ENCODE measurements around the gene SLIT3.

SLIT3 gene

DNA sequence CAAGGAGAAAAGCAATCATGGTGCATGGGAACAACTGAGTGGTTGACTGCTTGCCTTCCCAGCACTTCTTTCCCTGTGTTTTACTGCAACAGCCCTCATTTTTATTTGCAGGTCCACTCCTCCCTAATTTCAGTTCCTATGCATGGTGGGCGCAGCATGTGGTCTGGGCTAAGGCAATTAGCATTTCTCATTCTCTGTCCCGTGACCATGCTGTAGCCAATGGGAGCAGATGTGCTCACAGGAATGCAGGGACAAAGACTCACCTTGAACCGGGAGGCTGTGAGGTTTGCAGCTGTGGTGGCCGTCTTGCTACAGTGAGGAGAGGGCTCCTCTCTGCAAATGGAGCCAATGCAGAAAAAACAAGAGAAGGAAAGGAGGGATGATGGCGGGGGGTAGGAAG is 315.5 kb downstream of the SLIT3 start:
- Histone ChIP-seq H3K27me3 (ENCODE audit: low read depth, low read length) (no peaks in the 10 kb centered on the region), H3K27ac (ENCODE audit: low read length) (no peak overlapping the region), H3K4me1 (ENCODE audit: control insufficient read depth in 1 of 2, insufficient read depth in 2 of 2, low read length in 2 of 2) (peaks cover 0 to 5% of the 10 kb centered on the region in 2 donors), H3K4me3 (ENCODE audit: low read depth in 1 of 2, low read length in 2 of 2) (no peak overlapping the region), H3K36me3 (ENCODE audit: control insufficient read depth in 1 of 2, insufficient read depth in 2 of 2, low read length in 2 of 2) (no peaks in the 10 kb centered on the region), H3K9me3 (ENCODE audit: control insufficient read depth in 1 of 2, low read length in 2 of 2) (no peaks in the 10 kb centered on the region)

GRCh38 chr5:168984135-168984675 is 316.7 kb downstream of the SLIT3 start:
- Histone ChIP-seq H3K4me1 (ENCODE audit: control insufficient read depth in 1 of 2, insufficient read depth in 2 of 2, low read length in 2 of 2) (peaks cover 0 to 5% of the 10 kb centered on the region in 2 donors), H3K36me3 (ENCODE audit: control insufficient read depth in 1 of 2, insufficient read depth in 2 of 2, low read length in 2 of 2) (no peaks in the 10 kb centered on the region), H3K4me3 (ENCODE audit: low read depth in 1 of 2, low read length in 2 of 2) (no peak overlapping the region), H3K9me3 (ENCODE audit: control insufficient read depth in 1 of 2, low read length in 2 of 2) (no peaks in the 10 kb centered on the region), H3K27me3 (ENCODE audit: low read depth, low read length) (no peaks in the 10 kb centered on the region), H3K27ac (ENCODE audit: low read length) (no peak overlapping the region)

GRCh38 chr5:168979135-168979534 is 321.8 kb downstream of the SLIT3 start:
- H3K9me3 ChIP-seq (ENCODE audit: control insufficient read depth in 1 of 2, low read length in 2 of 2): no peaks in the 10 kb centered on the region
- H3K36me3 ChIP-seq (ENCODE audit: control insufficient read depth in 1 of 2, insufficient read depth in 2 of 2, low read length in 2 of 2): no peaks in the 10 kb centered on the region
- H3K27ac ChIP-seq (ENCODE audit: low read length): no peak overlapping the region
- H3K4me1 ChIP-seq (ENCODE audit: control insufficient read depth in 1 of 2, insufficient read depth in 2 of 2, low read length in 2 of 2): peaks cover 0 to 6% of the 10 kb centered on the region in 2 donors
- H3K4me3 ChIP-seq (ENCODE audit: low read depth in 1 of 2, low read length in 2 of 2): no peak overlapping the region
- no peaks in the 10 kb centered on the region for H3K27me3 ChIP-seq (ENCODE audit: low read depth, low read length)

DNA sequence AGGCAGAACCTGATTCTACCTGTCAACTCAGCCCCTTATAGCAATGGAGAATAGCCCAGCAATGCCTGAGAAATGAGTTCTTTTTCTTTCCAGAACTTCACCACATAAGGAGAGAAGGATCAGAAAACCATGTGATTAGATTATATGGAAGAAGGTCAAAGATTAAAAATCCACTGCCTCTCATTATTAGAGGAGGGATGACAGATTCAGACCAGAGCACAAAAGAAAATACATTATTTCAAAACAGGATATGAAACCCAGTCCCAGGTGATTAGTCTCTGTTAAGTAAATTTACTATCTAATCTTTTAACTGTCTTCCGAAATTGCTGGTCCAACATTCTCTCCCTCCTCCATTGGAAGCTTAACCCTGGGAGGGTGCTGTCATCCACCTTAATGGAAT is 322.4 kb downstream of the SLIT3 start:
- no peaks in the 10 kb centered on the region for H3K27me3 ChIP-seq (ENCODE audit: low read depth, low read length)
- H3K9me3 ChIP-seq (ENCODE audit: control insufficient read depth in 1 of 2, low read length in 2 of 2): no peaks in the 10 kb centered on the region
- H3K4me3 ChIP-seq (ENCODE audit: low read depth in 1 of 2, low read length in 2 of 2): no peak overlapping the region
- H3K27ac ChIP-seq (ENCODE audit: low read length): no peak overlapping the region
- no peaks in the 10 kb centered on the region for H3K36me3 ChIP-seq (ENCODE audit: control insufficient read depth in 1 of 2, insufficient read depth in 2 of 2, low read length in 2 of 2)
- peaks cover 0 to 6% of the 10 kb centered on the region in 2 donors for H3K4me1 ChIP-seq (ENCODE audit: control insufficient read depth in 1 of 2, insufficient read depth in 2 of 2, low read length in 2 of 2)

GRCh38 chr5:168978015-168978414 is 322.9 kb downstream of the SLIT3 start:
- H3K4me3 ChIP-seq (ENCODE audit: low read depth in 1 of 2, low read length in 2 of 2): no peak overlapping the region
- H3K9me3 ChIP-seq (ENCODE audit: control insufficient read depth in 1 of 2, low read length in 2 of 2): no peaks in the 10 kb centered on the region
- peaks cover 0 to 6% of the 10 kb centered on the region in 2 donors for H3K4me1 ChIP-seq (ENCODE audit: control insufficient read depth in 1 of 2, insufficient read depth in 2 of 2, low read length in 2 of 2)
- H3K36me3 ChIP-seq (ENCODE audit: control insufficient read depth in 1 of 2, insufficient read depth in 2 of 2, low read length in 2 of 2): no peaks in the 10 kb centered on the region
- H3K27ac ChIP-seq (ENCODE audit: low read length): no peak overlapping the region
- no peaks in the 10 kb centered on the region for H3K27me3 ChIP-seq (ENCODE audit: low read depth, low read length)

- H3K36me3 ChIP-seq (ENCODE audit: control insufficient read depth in 1 of 2, insufficient read depth in 2 of 2, low read length in 2 of 2): no peaks in the 10 kb centered on the region
- no peak overlapping the region for H3K27ac ChIP-seq (ENCODE audit: low read length)
- H3K4me1 ChIP-seq (ENCODE audit: control insufficient read depth in 1 of 2, insufficient read depth in 2 of 2, low read length in 2 of 2): peaks cover 0 to 6% of the 10 kb centered on the region in 2 donors
- no peaks in the 10 kb centered on the region for H3K27me3 ChIP-seq (ENCODE audit: low read depth, low read length)
- H3K9me3 ChIP-seq (ENCODE audit: control insufficient read depth in 1 of 2, low read length in 2 of 2): no peaks in the 10 kb centered on the region
- H3K4me3 ChIP-seq (ENCODE audit: low read depth in 1 of 2, low read length in 2 of 2): no peak overlapping the region
Measured at GRCh38 chr5:168976311-168976970, 324.5 kb downstream of the SLIT3 start.

GRCh38 chr5:168975331-168975730 is 325.6 kb downstream of the SLIT3 start:
- Histone ChIP-seq H3K9me3 (ENCODE audit: control insufficient read depth in 1 of 2, low read length in 2 of 2) (no peaks in the 10 kb centered on the region), H3K36me3 (ENCODE audit: control insufficient read depth in 1 of 2, insufficient read depth in 2 of 2, low read length in 2 of 2) (no peaks in the 10 kb centered on the region), H3K4me1 (ENCODE audit: control insufficient read depth in 1 of 2, insufficient read depth in 2 of 2, low read length in 2 of 2) (peaks cover 0 to 6% of the 10 kb centered on the region in 2 donors), H3K27me3 (ENCODE audit: low read depth, low read length) (no peaks in the 10 kb centered on the region), H3K4me3 (ENCODE audit: low read depth in 1 of 2, low read length in 2 of 2) (no peak overlapping the region), H3K27ac (ENCODE audit: low read length) (no peak overlapping the region)

DNA sequence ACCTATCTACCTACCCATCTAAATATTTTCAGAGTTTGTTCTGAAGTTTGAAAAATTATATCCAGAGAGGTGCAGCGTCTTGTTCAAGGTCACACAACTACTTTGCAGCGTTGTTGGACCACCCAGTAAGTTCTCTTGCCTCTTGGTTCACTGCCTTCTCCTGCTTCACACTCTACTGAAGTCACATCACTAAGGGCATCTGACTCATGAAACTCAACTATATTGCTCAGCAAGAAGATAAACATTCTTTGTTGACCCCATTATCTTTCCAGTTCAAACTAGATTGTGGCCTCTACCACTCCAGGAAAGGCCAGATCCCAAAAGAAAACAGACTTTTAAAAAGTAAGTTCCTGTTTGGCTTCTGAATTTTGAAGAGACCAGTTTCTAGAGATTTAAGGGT is 326.9 kb downstream of the SLIT3 start:
- no peak overlapping the region for H3K4me3 ChIP-seq (ENCODE audit: low read depth in 1 of 2, low read length in 2 of 2)
- H3K4me1 ChIP-seq (ENCODE audit: control insufficient read depth in 1 of 2, insufficient read depth in 2 of 2, low read length in 2 of 2): peaks cover 0 to 6% of the 10 kb centered on the region in 2 donors
- H3K36me3 ChIP-seq (ENCODE audit: control insufficient read depth in 1 of 2, insufficient read depth in 2 of 2, low read length in 2 of 2): no peaks in the 10 kb centered on the region
- H3K27ac ChIP-seq (ENCODE audit: low read length): no peak overlapping the region
- H3K27me3 ChIP-seq (ENCODE audit: low read depth, low read length): no peaks in the 10 kb centered on the region
- no peaks in the 10 kb centered on the region for H3K9me3 ChIP-seq (ENCODE audit: control insufficient read depth in 1 of 2, low read length in 2 of 2)

DNA sequence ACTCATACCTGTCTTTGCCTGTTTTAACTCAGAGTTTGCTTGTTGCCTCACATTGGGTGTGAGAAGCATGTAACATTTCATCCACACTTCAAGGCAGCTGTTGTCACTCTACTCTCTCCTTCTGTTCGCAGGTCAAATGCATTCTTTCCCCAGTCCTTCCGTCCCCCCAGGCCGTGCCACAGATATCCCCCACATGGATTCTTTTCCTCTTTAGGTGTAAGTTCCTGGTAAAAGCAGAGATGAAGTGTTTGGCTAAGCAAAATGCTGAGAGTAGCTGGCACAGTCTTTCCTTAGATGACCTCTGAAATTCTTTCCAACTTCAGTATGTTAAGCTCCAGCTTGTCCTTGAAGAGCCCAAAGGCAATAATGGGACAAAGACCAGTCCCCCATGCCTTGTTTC is 328.2 kb downstream of the SLIT3 start:
- Histone ChIP-seq H3K27me3 (ENCODE audit: low read depth, low read length) (no peaks in the 10 kb centered on the region), H3K4me3 (ENCODE audit: low read depth in 1 of 2, low read length in 2 of 2) (no peak overlapping the region), H3K4me1 (ENCODE audit: control insufficient read depth in 1 of 2, insufficient read depth in 2 of 2, low read length in 2 of 2) (peaks cover 0 to 6% of the 10 kb centered on the region in 2 donors), H3K9me3 (ENCODE audit: control insufficient read depth in 1 of 2, low read length in 2 of 2) (no peaks in the 10 kb centered on the region), H3K27ac (ENCODE audit: low read length) (no peak overlapping the region), H3K36me3 (ENCODE audit: control insufficient read depth in 1 of 2, insufficient read depth in 2 of 2, low read length in 2 of 2) (no peaks in the 10 kb centered on the region)

DNA sequence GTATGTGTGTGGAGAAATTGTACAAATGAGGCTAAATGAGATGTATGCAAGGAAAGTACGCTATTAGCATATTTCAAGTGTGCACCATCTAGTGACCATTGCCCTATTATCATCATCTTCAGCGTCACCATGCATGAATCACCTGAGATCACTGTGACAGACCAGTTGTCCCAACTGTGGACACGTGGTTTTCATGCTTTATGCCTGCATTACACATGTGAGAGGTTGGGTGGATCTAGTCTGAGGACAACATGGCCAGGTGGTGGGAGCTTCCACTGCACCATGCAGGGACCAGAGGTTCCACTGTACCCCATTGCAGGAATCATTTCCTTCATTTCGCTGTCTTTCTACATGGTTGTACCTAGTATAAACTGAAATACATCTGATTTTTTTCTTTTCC is 329.8 kb downstream of the SLIT3 start:
- Histone ChIP-seq H3K4me1 (ENCODE audit: control insufficient read depth in 1 of 2, insufficient read depth in 2 of 2, low read length in 2 of 2) (peaks cover 0 to under 1% of the 10 kb centered on the region in 2 donors), H3K36me3 (ENCODE audit: control insufficient read depth in 1 of 2, insufficient read depth in 2 of 2, low read length in 2 of 2) (no peaks in the 10 kb centered on the region), H3K4me3 (ENCODE audit: low read depth in 1 of 2, low read length in 2 of 2) (no peak overlapping the region), H3K9me3 (ENCODE audit: control insufficient read depth in 1 of 2, low read length in 2 of 2) (no peaks in the 10 kb centered on the region), H3K27me3 (ENCODE audit: low read depth, low read length) (no peaks in the 10 kb centered on the region), H3K27ac (ENCODE audit: low read length) (no peak overlapping the region)

DNA sequence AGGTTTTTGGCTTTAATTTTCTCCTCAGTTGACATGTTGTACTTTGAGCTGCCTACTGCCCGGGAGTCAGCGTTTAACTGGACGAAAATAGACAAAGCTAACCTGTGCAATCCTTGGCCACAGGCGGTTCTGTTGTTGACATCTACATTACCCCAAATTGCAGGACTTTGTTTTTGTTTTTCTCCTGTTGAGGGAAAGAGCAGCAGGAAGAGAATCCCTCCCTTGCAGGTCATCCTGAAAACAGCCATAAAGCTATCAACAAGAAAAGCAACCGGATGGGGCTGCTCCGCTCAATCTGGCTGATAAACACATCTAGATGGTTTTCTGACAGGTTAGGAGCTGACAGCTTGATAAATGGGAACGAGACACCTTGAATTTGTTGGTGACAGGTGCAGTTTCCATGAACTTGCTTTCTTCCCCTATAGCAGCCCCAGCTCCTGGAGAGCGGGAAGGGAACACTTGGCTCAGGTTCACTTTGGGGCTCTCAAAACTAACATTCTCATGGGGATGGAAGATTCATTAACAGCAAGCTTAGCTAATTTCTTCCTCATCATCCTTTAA is 331.5 kb downstream of the SLIT3 start:
- Histone ChIP-seq H3K9me3 (ENCODE audit: control insufficient read depth in 1 of 2, low read length in 2 of 2) (no peaks in the 10 kb centered on the region), H3K27ac (ENCODE audit: low read length) (no peak overlapping the region), H3K4me3 (ENCODE audit: low read depth in 1 of 2, low read length in 2 of 2) (no peak overlapping the region), H3K27me3 (ENCODE audit: low read depth, low read length) (no peaks in the 10 kb centered on the region), H3K4me1 (ENCODE audit: control insufficient read depth in 1 of 2, insufficient read depth in 2 of 2, low read length in 2 of 2) (no peaks in the 10 kb centered on the region), H3K36me3 (ENCODE audit: control insufficient read depth in 1 of 2, insufficient read depth in 2 of 2, low read length in 2 of 2) (no peaks in the 10 kb centered on the region)
